Sigmoid colon (tissue), 4 donors: ENCODE results near the gene ST8SIA1.
A peak's percentile ranks its signal among the peaks of the same experiment; 100 is the strongest.

ENCODE experiments used
- CTCF ChIP-seq, 4 experiments: fragments of 450-650 bp in 3 of 4; fragments of 200-600 bp in 1 of 4; IDR thresholded peaks; one replicate each; pipeline ENCODE4 v1.5.1; 2016 to 2019; ENCODE audit warnings: antibody characterized with exemption in 4 of 4, mild to moderate bottlenecking in 3 of 4, moderate library complexity in 2 of 4
- POLR2AphosphoS5 ChIP-seq, 4 donors: sonication (generic); formaldehyde crosslinking; IDR thresholded peaks; one replicate each; pipeline ENCODE4 v1.6.1; 2017; ENCODE audit warnings: antibody characterized with exemption in 4 of 4

GRCh38 chr12:22248571-22249115 lies 85.9 kb downstream of the ST8SIA1 start:
- TF ChIP-seq CTCF (IDR thresholded peaks at IDR 0.05) (no peak), POLR2AphosphoS5 (IDR thresholded peaks at IDR 0.05) (peak in 2 of 4 donors; percentile 13 to 16)
